CD4-positive, alpha-beta T cell treated with Interleukin-15 for 4 hours (primary cell): Measurements from ENCODE around the gene SNAP29.
"Not testable (repeated sequence)": the region's sequence is repeated elsewhere in the genome, so short reads cannot be mapped to it uniquely, and the experiment has no call there.

Experiments used
- DNase-seq: peaks from one replicate; pipeline ENCODE4 v3.0.0-alpha.2; 2020; ENCODE audit warnings: low spot score

The SNAP29 gene

DNA sequence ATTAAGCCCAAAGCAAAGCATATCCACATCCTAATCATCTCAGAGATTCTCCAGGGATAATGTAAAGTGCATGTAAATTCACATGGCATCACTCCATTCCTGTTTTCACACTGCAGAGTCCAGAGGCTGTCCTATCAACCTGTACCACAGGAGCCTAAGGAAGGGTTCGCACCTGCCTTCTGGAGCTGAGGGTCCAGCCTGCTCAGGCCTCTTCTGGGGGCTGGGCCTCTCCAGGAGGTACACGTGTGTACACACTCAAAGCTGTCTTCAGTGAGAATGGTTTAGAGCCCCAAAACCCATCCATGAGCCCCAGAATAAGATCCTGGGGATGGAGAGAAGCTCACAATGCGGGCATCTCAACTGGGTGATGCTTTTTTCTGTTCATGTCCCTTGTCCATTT, 24.1 kb upstream of the SNAP29 start:
- DNase-seq = no peak

DNA sequence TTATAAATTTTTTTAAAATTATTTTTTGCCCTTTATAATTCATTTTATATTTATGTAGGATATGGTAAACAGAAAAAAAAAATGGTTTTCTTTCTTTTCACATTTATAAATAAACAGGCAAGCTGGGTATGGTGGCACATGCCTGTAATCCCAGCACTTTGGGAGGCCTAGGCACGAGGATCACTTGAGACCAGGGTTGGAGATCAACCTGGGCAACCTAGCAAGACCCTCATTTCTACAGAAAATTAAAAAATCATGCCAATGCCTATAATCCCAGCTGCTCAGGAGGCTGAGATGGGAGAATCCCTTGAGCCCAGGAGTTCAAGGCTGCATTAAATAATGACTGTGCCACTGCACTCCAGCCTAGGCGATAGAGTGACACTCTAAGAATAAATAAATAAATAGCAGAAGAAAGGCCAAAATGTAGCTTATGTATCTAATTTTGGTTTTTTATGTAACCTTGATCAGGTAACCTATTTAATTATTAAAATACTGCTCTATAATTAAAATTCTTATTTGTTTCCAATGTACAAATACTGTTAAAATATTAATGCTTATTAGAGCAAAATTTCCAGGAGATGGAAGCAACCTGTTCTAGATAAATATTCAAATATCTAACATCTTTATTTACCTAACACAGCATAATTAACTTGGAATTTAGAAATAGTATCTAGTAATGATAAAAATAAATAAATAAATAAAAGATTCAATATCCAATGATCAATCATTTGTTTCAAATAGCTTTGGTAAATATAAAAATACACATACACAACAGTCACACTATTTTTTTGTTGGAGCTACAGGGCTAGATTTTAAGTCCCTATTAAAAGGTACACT, 21.6 kb upstream of the SNAP29 start:
- no peak for DNase-seq

DNA sequence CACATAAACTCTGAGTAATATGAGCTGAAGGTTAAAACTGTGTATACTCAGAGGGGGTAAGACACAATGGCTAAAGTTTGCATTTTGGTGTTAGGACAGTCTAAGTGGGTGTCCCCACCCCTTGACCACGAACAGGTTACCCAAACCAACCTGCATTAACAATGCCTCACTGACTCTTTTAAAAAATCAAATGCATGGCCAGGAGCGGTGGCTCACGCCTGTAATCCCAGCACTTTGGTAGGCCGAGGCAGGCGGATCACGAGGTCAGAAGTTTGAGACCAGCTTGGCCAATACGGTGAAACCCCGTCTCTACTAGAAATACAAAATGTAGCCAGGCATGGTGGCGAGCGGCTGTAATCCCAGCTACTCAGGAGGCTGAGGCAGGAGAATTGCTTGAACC, 19.5 kb upstream of the SNAP29 start:
- not testable (repeated sequence) for DNase-seq

DNA sequence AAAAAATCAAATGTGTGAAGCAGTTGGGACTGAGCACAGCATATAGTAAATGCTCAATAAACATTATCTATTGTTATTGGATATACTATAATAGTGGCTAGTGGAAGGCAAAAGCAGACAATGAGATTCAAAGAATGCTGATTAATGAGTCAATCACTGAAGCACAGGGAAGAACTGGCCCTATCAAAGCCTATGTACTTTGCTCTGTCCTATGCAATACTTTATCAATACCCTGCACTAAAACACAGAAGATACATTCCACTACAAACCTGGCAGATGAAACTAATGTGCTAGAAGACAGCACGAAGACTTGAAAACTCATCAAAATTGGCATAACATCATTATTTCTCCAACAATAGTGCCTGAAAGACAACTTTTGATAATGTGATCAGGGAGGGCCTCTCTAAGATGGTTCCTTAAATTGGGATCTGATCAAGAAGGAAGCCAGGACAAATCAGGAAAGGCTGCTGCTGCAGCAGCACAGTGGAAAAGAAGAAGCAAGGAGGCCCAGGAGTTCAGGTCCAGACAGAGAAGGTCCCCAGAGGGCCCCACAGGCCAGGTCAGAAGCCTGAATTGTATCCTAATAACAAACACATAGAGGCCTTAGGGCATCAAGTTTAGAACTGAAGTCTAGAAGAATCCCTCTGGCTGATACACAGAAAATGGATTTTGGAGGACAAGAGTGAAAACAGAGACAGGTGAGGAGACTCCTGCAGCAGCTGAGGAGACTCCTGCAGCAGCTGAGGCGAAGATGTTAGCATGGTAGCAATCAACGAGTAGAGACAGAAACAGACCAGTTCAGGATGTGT, 18.8 kb upstream of the SNAP29 start:
- DNase-seq = no peak

DNA sequence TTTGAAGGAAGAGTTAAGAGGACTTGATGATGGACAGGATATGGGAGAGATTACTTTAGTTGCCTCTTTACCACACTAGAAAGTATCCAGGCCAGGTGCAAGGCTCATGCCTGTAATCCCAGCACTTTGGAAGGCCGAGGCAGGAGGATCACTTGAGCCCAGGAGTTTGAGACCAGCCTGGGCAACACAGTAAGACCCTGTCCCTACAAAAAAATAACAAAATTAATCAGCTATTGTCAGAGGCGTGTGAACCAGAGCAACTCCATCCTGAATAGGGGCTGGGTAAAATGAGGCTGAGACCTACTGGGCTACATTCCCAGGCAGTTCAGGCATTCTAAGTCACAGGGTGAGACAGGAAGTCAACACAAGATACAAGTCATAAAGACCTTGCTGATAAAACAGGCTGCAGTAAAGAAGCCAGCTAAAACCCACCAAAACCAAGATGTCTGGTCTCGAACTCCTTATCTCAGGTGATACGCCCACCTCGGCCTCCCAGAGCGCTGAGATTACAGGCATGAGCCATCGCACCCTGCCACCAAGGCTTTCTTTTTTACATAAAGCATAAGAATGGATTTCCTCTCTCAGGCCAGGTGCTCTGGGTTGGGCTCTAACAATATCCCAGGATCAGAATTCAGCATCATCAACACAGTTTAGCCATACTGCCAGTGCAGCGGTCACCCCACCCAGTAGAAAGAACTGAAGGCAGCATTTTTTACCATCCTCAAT, 18.0 kb upstream of the SNAP29 start:
- no peak for DNase-seq

DNA sequence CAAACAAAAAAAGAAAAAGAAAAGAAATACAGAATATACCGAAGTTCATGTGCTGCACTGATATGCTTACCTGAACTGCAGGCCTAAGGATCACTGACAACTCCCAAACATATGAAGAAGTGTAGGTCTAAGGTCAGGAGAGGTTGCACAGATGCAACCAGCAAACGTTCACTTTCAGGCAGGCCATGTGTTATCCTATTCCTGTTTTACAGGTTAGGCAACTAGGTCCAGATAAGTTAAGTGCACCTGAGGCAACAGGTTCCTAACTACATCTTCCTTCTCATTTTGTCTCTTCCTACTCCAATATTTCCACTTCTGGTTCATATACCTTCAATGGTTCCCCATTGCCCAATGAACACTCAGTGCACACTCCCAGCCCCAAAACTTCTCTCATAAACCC, 15.3 kb upstream of the SNAP29 start:
- no peak for DNase-seq

DNA sequence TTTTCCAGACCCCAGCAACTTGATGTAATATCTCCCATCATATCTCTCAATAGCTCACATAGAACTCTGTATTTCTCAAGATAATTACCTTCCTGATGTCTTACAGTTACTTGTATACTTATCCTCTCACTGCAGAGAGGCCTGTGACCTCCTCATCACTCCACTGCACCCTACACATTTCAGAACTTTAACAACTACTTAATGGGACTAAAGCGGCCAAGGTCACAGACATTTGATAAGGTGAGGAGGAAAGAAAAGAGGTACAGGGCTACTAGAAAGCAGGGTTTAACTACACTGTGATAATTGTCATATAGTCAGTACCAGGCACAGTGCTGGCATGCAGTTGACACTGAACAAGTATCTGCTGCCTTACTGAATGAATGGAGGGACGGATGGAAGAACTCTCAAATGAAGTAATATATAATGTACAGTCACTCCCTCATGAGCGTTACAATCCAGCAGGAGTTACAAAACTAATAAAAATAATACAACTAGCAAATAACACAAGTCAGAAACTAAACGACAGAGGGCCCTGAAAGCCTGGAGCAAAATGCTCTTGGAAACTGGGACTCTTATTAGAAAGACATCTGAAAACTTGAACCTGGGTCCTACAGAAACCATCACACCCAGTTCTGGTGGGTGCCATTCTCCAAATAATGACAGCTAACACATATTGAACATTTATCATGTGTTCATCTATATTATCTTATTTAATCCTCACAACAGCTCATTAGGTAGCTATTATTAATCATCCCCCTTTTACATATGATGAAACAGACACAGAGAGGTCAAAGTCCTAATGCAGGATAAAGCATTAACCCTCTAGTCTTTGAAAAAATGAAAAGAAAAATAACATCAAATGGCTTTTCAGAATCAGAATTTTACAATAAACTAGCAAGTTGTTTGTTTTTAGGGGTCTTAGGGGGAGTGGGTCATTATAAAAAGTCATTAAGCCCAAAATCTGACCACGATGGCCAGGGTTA, 14.5 kb upstream of the SNAP29 start:
- no peak for DNase-seq

DNA sequence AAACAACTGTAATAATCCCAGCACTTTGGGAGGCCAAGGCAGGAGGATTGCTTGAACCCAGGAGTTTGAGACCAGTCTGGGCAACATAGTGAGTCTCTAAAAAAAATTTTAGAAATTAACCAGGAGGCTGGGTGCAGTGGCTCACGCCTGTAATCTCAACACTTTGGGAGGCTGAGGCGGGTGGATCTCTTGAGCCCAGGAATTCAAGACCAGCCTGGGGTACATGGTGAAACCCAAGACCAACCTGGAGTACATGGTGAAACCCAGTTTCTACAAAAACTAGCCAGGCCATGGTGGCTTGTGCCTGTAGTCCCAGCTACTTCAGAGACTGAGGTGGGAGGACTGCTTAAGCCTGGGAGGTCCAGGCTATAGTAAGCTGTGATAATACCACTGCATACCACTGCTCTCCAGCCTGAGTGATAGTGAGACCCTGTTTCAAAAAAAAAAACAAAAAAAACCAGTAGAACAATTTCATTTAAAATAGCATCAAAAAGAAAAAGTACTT, 11.4 kb upstream of the SNAP29 start:
- DNase-seq = no peak

DNA sequence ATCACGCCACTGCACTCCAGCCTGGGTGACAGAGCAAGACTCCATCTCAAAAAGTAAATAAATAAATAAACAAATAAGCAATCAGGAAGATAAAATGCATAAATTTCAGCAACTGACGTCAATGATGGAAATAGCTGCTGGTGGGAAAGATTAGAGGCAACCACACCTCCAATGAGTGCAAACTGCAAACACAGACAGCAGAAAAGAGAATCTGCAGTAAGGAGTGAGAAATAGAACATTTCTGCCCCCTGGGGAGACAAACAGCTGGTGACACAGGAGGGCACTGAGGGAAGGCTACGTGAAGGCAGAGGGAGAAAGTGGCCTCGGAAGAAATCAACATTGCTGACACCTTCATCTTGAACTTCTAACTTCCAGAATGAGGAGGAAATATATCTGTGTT, 6.7 kb upstream of the SNAP29 start:
- DNase-seq = no peak

DNA sequence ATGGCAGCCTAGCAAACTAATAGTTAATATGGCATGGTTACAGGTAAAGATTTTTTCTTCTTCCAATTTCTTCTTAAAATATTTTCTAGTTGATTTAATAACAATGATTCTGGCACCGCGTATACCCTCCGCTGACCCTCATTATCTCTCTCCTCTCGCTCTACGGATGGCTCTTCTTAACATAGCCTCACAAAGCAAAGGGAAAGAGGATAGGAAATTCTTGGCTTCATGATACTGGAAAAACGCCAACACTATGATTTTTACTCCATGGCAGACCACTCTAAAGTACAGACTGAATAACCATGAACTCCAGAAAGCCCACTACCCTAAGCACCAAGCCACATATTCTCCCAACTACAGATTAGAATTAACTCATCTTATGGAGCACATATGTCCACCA, 6.3 kb upstream of the SNAP29 start:
- no peak for DNase-seq

DNA sequence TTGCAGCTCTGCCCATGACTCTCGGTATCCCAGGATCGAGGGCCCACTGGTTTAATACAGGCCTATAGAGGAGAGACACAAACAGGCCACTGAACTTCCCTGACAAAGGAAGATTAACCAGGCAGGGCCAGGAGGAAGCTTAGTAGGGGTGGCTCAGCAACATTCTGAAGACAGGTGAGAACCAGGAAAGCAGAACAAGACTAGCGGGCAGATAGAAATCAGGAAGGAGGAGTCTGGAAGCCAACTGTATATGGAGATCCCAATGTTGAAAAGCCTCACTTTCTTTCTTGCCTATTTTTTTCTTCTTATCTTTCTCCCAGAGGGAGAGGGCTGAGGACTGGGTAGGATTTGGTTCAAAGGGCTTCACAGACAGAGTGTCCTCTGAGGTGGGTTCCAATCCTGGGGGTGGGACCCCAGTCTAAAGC, 5.6 kb upstream of the SNAP29 start:
- DNase-seq = no peak

DNA sequence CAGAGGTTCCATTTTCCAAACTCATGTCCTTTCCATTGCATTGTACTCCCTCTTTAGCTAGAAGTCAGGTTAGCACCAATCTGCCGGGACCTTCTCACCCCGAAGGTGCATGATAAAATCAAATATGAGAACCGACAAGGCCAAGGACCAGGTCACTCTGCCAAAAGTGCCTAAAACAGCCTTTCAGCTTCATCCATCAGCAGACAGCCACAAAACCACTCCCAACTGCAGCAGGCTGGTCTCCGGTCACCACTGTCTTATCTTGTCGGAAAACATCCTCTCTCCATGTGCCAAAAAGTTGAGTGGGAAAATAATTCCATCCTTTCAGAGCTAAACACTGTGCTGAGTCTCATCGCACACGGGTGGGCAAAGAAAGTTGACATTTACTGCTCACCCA, 1.6 kb upstream of the SNAP29 start:
- DNase-seq = no peak

DNA sequence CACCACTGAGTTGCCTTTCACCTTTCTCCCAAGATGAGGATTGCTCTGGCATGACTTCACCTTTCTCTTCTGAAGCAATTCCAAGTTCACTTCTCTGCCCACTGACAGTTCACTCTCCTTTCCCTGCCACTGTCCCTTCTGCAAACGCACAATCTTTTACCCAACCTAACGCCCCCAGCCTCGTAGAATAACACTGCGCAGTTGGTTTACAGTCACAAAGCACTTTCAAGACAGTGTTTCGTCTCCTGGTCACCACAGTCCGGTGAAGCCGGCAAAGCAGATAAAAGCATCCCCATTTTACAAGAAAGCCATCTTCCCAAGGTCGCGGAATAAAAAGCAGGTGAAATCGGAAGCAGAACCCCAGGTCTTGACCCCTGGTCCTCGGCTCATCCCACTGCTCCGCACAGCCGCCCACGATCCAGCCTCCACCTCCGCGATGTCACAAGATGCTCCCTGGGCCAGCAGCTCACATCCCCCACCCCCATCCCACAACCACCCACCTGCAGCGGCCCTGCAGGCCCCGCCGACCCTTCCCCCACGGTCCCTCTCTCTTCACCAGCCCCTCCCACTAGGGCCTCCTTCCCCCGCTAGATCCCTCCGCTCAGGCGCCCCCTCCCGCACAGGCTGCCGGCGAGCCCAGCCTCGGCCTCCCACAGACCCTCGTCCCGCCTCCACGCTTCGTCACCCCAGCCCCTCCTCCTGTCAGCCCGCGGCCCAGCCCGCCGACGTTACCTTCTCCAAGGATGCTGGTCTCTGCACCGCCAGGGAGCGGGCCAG, 781 bp upstream of the SNAP29 start:
- peak; percentile 86 for DNase-seq

DNA sequence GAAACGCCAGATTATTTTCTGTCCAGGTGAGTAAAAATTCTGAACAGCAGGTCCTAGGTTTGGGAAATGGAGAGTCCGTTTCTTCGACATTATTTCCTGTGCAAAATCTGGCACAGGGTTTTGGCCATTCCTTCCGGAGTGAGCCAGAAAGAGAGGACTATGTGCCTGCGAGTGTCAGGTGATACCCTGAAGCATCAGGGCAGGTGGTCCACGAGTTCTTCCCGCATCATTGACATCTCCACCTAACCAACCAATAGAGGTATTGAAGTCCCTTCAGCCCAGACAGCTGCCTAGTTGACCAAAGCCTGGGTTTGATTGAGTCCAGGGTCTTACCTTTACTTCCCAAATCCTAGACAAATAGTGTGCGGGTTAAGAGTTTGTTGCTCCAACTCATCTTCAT, 808 bp downstream of the SNAP29 start:
- DNase-seq = no peak

DNA sequence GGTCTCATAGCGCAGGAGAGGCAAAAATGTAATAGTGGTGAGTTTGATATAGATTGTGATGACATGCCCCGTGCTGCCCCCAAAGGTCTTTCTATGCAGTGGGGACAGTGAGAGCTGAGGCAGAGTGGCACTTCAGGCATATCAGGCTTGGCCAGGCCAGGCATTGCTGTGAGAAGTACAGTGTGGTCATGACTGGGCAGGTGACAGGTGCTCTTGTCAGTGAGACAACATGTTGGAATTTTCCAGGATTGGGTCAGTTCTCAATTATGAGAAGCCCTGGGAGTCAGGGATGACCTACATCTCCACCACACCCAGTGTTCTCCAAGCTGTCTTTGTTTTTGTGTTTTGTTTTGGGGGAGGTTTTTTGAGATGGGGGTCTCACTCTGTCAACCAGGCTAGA, 3.7 kb downstream of the SNAP29 start:
- DNase-seq = no peak

DNA sequence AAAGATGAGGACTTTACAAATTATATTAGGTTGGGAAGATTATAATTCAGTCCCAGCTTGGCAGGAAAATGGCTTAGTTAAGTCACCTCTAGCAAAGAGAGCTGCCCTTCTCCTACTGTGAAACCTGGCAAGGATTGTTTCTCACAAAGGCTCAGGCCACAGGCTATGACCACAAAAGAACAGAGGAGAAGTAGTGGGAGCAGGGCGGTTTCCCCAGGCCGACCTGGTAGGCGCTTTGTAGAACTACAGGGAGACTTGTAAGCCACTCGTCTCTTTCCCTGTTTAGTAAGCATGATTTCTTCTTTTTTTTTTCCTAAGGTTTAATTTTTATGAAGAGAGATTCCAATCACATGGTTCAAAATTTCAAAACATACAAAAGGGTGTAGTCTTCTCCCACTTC, 4.6 kb downstream of the SNAP29 start:
- no peak for DNase-seq

DNA sequence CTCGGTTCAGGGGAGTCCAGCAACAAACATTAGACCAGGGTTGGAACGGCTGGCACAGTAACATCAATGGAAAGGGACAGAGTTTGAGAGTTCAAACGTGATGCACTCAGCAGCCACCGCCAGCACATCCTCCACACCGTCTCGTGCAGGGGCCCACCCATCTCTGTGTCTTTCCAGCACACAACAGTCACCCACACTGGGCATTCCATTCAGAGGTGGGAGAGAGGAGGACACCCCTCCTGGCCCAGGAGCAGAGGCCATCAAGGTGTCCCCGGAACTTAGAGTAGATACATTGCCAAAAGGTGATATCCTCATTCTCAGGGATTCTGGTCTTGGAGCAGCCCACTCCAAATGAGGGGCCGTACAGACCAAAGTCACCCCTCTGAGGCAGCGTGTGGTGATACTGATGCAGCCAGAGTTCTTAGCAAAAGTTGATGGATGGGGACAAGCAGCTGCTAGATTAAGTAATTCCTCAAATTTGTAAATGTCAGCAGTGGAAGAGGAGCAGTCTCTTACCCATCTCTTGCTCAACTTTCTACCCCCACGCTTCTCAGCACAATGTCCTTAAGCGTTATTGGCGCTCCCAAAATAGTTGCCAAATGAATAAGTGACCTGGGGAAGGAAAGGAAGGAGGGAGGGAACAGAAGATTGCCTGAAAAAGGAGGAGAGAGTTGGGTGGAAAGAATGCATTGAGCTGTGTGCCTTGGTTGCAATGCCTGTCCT, 5.5 kb downstream of the SNAP29 start:
- DNase-seq = no peak

DNA sequence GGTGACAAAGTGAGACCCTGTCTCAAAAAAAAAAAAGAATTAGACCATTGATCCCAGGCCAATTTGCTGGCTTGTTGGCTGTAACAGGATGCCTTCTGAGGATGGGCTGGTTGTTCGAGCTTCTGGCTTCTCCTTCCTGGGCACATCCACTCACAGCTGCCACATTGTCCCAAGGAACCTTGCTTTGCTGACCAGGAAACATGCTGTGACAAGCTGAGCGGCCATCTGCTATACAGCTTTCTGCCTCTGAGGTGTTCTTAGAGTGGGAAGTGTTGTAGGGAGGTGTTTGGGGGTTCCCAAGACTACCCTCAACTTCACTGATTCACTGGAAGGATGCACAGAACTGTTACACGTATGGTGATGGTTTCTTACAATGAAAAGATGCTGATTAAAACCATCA, 6.5 kb downstream of the SNAP29 start:
- DNase-seq = no peak

DNA sequence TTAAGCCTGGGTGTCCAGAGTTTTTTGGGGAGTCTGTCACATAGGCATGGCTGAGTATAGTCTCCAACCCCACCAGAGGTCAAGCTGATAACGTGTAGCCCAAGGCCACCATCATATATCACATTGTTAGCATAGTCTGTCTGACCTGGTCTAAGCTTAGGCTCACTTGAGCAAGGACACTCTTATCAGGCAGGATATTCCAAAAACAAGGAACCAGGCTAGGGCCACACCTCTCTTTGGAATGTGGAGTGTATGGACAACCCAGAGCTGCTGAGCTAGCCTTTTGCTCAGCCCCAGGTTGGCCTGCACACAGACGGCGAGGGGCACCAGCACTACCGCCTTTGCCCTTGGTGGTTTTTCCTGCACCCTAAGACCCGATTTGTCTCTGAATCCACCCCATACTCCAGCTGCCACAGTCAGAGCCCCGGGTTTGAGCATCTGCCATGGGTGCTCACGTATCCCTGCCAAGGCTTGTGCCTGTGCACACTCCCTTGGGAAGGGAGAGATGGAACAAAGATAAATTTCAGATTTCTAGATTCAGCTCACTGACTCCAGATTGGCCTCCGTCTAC, 7.2 kb downstream of the SNAP29 start:
- no peak for DNase-seq

DNA sequence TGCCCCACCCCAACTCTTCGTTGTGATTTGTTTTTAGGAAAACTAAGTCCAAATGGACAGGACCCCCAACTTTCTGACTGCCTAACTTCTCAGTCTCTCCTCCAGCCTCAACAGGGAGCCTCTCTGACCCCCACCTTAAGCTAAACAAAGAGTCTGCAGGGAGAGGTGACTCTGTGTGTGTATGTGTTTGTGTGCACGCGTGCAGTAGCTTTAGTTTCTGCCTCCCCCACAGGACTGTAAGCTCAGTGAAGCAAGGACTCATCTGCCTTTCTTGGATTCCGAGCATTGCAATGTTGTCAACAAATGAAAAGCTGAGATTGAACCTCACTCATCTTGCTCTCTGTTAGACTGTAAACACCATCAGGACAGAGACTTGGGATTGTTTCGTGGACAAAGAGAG, 7.9 kb downstream of the SNAP29 start:
- no peak for DNase-seq
